Nephron (organoid): Measurements from ENCODE around the gene PFDN1.

Experiments used
- H3K27ac Mint-ChIP-seq, 3 experiments: 2 replicates each; pipeline ENCODE4 v1.8.0; 2020; ENCODE audit warnings: mixed read lengths in 3 of 3, mild to moderate bottlenecking in 2 of 3, moderate library complexity in 1 of 3
- H3K27me3 Mint-ChIP-seq: 2 replicates; pipeline ENCODE4 v1.8.0; 2021; ENCODE audit warnings: low read depth, mild to moderate bottlenecking, moderate library complexity, mixed read lengths
- H3K36me3 Mint-ChIP-seq: 2 replicates; pipeline ENCODE4 v1.8.0; 2020; ENCODE audit warnings: low read depth, mixed read lengths
- H3K4me1 Mint-ChIP-seq: 2 replicates; pipeline ENCODE4 v1.8.0; 2020; ENCODE audit warnings: mixed read lengths
- H3K4me3 Mint-ChIP-seq, 3 experiments: 2 replicates each; pipeline ENCODE4 v1.8.0; 2020; ENCODE audit warnings: mild to moderate bottlenecking in 3 of 3, mixed read lengths in 3 of 3, moderate library complexity in 2 of 3
- H3K9me3 Mint-ChIP-seq: 2 replicates; pipeline ENCODE4 v1.8.0; 2020; ENCODE audit warnings: mixed read lengths
- TF ChIP-seq, protein P1 (sequence below), 3 experiments: fragments of 200-600 bp; sonication (generic); IDR thresholded peaks; one replicate each; pipeline ENCODE4 v1.5.0; 2021; ENCODE audit warnings: antibody characterized with exemption in 3 of 3; ENCODE audit not compliant: unreplicated experiment in 3 of 3

The PFDN1 gene

DNA sequence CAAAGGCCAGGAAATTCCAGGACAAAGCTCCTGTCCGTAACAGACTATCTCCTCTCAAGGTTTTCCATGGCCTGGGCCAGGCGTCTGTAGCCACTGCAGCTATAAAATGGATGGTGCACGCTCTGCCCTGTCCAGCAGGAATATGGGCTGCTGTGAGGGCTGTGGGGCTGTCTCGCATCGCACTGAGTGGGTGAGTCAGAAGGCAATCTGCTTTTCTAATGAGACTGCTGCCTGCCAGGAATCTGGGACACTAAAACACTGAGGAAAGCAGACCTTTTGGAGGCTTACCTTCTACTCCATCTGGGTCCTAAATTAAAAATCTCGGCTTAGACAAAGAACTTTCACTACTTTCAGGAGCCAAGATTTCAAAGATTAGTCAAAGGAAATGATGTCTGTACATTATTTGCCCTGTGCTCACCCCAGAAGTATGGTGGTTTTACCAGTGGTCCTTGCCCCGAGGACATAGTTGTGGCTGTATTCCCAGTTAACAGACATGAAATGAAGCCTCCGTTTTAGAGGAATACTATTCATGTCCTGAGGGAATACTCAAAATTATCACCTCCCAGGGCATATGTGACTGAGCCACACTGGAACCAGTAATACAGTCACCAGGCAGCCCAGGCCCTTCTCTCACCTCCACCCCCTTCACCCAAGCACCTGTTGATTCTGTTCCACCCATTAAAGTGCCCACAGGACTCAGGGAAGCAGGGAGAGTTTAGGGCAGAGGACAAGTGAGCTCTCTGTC, 56.4 kb downstream of the PFDN1 start:
- H3K27ac Mint-ChIP-seq, result peak overlapping the region; percentile 32 to 95 (median 69)
- H3K27me3 Mint-ChIP-seq, result no peaks in the 10 kb centered on the region
- TF ChIP-seq, protein P1, sequence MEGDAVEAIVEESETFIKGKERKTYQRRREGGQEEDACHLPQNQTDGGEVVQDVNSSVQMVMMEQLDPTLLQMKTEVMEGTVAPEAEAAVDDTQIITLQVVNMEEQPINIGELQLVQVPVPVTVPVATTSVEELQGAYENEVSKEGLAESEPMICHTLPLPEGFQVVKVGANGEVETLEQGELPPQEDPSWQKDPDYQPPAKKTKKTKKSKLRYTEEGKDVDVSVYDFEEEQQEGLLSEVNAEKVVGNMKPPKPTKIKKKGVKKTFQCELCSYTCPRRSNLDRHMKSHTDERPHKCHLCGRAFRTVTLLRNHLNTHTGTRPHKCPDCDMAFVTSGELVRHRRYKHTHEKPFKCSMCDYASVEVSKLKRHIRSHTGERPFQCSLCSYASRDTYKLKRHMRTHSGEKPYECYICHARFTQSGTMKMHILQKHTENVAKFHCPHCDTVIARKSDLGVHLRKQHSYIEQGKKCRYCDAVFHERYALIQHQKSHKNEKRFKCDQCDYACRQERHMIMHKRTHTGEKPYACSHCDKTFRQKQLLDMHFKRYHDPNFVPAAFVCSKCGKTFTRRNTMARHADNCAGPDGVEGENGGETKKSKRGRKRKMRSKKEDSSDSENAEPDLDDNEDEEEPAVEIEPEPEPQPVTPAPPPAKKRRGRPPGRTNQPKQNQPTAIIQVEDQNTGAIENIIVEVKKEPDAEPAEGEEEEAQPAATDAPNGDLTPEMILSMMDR (IDR thresholded peaks at IDR 0.05; ENCODE audit: unreplicated experiment in 3 of 3), result no peak
- H3K36me3 Mint-ChIP-seq, result peaks cover 24% of the 10 kb centered on the region
- H3K9me3 Mint-ChIP-seq, result no peaks in the 10 kb centered on the region
- peaks cover 41% of the 10 kb centered on the region for H3K4me1 Mint-ChIP-seq
- H3K4me3 Mint-ChIP-seq, result no peak overlapping the region

DNA sequence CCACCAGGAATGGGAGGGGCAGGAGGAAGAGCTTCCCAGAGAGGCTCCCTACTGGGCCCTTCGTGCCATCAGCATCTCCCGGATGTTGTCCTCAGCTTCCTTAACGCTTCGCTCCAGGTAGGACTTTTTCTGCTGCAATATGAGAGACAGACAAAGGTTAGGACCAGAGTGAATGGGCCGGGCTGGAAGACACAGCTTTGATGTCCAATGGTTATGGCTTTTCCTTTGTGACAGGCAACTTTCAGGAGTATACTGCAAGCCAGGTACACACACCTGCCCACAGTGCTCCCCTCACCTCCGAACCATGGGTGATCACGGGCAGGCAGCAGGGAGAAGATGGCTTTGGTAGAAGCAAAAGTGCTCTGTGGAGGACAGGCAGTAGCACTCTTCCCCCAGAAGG, 57.0 kb downstream of the PFDN1 start:
- Mint-ChIP-seq H3K27me3 (peaks cover 3% of the 10 kb centered on the region), H3K36me3 (peaks cover 24% of the 10 kb centered on the region), H3K4me3 (no peak overlapping the region), H3K9me3 (no peaks in the 10 kb centered on the region), H3K4me1 (peaks cover 47% of the 10 kb centered on the region), H3K27ac (peak overlapping the region; percentile 32 to 95 (median 69))
- TF ChIP-seq, protein P1 (IDR thresholded peaks at IDR 0.05; ENCODE audit: unreplicated experiment in 3 of 3), result no peak

DNA sequence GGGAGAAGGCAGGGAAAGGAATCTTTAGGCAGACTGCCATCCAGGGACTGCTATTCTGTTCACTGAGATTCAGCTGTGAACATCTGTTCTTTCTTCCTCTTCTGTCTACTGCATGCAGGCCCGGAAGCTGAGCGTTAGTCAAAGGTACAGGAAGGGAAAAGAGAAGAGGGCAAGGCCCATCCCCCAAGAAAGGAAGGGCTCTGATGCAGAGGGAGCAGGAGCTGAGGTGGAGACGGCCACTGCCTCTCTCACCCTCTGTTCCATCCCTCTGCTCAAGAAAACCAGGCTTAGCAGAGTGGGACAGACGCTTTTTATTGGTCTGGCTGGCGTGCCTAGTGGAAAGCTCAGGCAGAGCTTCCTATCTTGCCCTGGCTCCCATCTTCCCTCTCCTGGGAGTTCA, 57.6 kb downstream of the PFDN1 start:
- Mint-ChIP-seq H3K4me3 (peak overlapping the region in 1 of 3 experiments; percentile 25), H3K9me3 (no peaks in the 10 kb centered on the region), H3K27me3 (peaks cover 3% of the 10 kb centered on the region), H3K27ac (peak overlapping the region in 2 of 3 experiments; percentile 89 to 95), H3K36me3 (peaks cover 21% of the 10 kb centered on the region), H3K4me1 (peaks cover 49% of the 10 kb centered on the region)
- TF ChIP-seq, protein P1 (IDR thresholded peaks at IDR 0.05; ENCODE audit: unreplicated experiment in 3 of 3), result no peak

DNA sequence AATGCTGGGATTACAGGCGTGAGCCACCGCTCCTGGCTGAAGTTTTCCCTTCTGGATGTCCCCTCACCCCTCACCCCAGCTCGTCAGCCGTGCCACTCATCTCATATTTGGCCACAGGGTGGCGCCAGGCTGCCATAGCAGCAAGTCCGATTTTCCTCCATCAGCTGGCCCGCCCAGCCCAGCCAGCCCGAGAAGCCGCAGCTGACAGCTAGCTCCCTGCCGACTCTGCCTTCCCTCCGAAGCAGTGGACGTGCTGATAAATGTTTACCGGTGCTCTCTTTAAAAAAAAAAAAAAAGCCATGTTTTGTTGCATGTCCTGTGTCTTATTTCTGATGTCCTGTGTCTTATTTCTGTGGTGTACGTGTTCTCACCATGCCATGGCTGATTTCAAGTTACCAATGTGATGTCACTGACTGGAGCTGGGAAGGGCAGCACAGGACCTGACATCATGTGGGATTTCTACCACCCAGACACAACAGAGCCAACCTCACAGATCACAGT, 58.3 kb downstream of the PFDN1 start:
- Mint-ChIP-seq H3K27me3 (peaks cover 3% of the 10 kb centered on the region), H3K4me3 (no peak overlapping the region), H3K27ac (peak overlapping the region; percentile 27 to 95 (median 74)), H3K36me3 (peaks cover 15% of the 10 kb centered on the region), H3K4me1 (peaks cover 49% of the 10 kb centered on the region), H3K9me3 (no peaks in the 10 kb centered on the region)
- TF ChIP-seq, protein P1 (IDR thresholded peaks at IDR 0.05; ENCODE audit: unreplicated experiment in 3 of 3), result peak; percentile 87 to 88 (median 88)

DNA sequence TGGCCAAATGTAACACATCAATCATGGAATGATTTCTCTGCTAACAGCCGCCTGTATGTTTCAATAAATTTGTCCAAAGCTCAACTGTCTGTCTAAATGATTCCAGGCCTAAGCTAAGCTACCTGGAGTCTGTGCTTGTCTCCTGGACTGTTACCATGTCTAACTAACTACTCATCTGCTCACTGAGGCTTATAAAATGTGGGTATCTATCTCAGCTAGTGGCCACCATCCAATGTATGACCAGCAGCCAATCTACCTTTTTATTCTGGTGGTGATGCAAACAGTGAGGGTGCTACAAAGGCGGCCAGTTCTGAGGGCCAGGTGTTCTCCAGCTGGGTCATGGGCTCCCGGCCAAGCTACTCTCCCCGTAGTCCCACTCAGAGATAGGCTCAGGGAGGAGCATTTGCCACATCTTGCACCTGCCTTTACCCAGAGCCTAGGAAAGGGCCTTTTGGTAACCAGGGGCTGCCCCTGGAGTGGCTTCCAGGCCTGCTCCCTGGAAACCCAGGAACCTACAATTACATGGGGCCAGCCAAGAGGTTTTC, 59.1 kb downstream of the PFDN1 start:
- Mint-ChIP-seq H3K9me3 (no peaks in the 10 kb centered on the region), H3K4me3 (no peak overlapping the region), H3K27ac (no peak overlapping the region), H3K27me3 (peaks cover 3% of the 10 kb centered on the region), H3K36me3 (peaks cover 12% of the 10 kb centered on the region), H3K4me1 (peaks cover 49% of the 10 kb centered on the region)
- TF ChIP-seq, protein P1 (IDR thresholded peaks at IDR 0.05; ENCODE audit: unreplicated experiment in 3 of 3), result no peak
